Measurements from ENCODE around the gene PATE4.

PATE4 gene

GRCh38 chr11:125871391-125872137 is 38.4 kb downstream of the PATE4 start:
- TF ChIP-seq EZH2 (IDR thresholded peaks at IDR 0.05; ENCODE audit: borderline replicate concordance, low read depth, low read length, severe bottlenecking) (no peak), CTCF (IDR thresholded peaks at IDR 0.05; ENCODE audit: borderline replicate concordance, extremely low read depth, low read length, poor library complexity, severe bottlenecking) (peak; percentile 85)
- no peaks in the 10 kb centered on the region for H3K79me2 ChIP-seq (ENCODE audit: insufficient read depth, low read length)
- no peak overlapping the region for H2AFZ ChIP-seq (ENCODE audit: low read depth, low read length)
- no peaks in the 10 kb centered on the region for H3K27me3 ChIP-seq (ENCODE audit: insufficient read depth, low read length, poor library complexity)
- ATAC-seq (ENCODE audit: insufficient read depth, low read depth) (peak; percentile 82), DNase-seq (peak; percentile 61)
- H3K4me1 ChIP-seq (ENCODE audit: insufficient read depth, low read length) = no peaks in the 10 kb centered on the region
- H3K9ac ChIP-seq (ENCODE audit: low read depth, low read length) = no peak overlapping the region
- H3K36me3 ChIP-seq (ENCODE audit: insufficient read depth, low read length) = no peaks in the 10 kb centered on the region
- H3K4me2 ChIP-seq (ENCODE audit: insufficient read depth, low read length) = no peak overlapping the region
- no peak overlapping the region for H3K4me3 ChIP-seq (ENCODE audit: low read depth in 1 of 2, low read length in 2 of 2)
- H4K20me1 ChIP-seq (ENCODE audit: insufficient read depth, low read length) = no peaks in the 10 kb centered on the region
- no peak overlapping the region for H3K27ac ChIP-seq (ENCODE audit: low read length)
- H3K9me3 ChIP-seq (ENCODE audit: insufficient read depth, low read length, severe bottlenecking) = no peaks in the 10 kb centered on the region

- H3K27ac ChIP-seq (ENCODE audit: low read length) = no peak overlapping the region
- no peak for TF ChIP-seq CTCF (IDR thresholded peaks at IDR 0.05; ENCODE audit: borderline replicate concordance, extremely low read depth, low read length, poor library complexity, severe bottlenecking)
- no peak for TF ChIP-seq EZH2 (IDR thresholded peaks at IDR 0.05; ENCODE audit: borderline replicate concordance, low read depth, low read length, severe bottlenecking)
- no peaks in the 10 kb centered on the region for H3K79me2 ChIP-seq (ENCODE audit: insufficient read depth, low read length)
- H3K4me1 ChIP-seq (ENCODE audit: insufficient read depth, low read length) = no peaks in the 10 kb centered on the region
- no peaks in the 10 kb centered on the region for H3K36me3 ChIP-seq (ENCODE audit: insufficient read depth, low read length)
- no peak overlapping the region for H3K4me2 ChIP-seq (ENCODE audit: insufficient read depth, low read length)
- H4K20me1 ChIP-seq (ENCODE audit: insufficient read depth, low read length) = no peaks in the 10 kb centered on the region
- no peak overlapping the region for H2AFZ ChIP-seq (ENCODE audit: low read depth, low read length)
- no peak for ATAC-seq (ENCODE audit: insufficient read depth, low read depth)
- no peaks in the 10 kb centered on the region for H3K27me3 ChIP-seq (ENCODE audit: insufficient read depth, low read length, poor library complexity)
- no peak overlapping the region for H3K9ac ChIP-seq (ENCODE audit: low read depth, low read length)
- no peak overlapping the region for H3K4me3 ChIP-seq (ENCODE audit: low read depth in 1 of 2, low read length in 2 of 2)
- H3K9me3 ChIP-seq (ENCODE audit: insufficient read depth, low read length, severe bottlenecking) = no peaks in the 10 kb centered on the region
- no peak for DNase-seq
Observed at GRCh38 chr11:125872138-125872491, 39.0 kb downstream of the PATE4 start.

- Histone ChIP-seq H3K4me2 (ENCODE audit: insufficient read depth, low read length) (no peak overlapping the region), H4K20me1 (ENCODE audit: insufficient read depth, low read length) (no peaks in the 10 kb centered on the region), H3K4me1 (ENCODE audit: insufficient read depth, low read length) (no peaks in the 10 kb centered on the region), H3K36me3 (ENCODE audit: insufficient read depth, low read length) (no peaks in the 10 kb centered on the region), H2AFZ (ENCODE audit: low read depth, low read length) (no peak overlapping the region), H3K9ac (ENCODE audit: low read depth, low read length) (no peak overlapping the region), H3K4me3 (ENCODE audit: low read depth in 1 of 2, low read length in 2 of 2) (no peak overlapping the region), H3K27me3 (ENCODE audit: insufficient read depth, low read length, poor library complexity) (no peaks in the 10 kb centered on the region), H3K27ac (ENCODE audit: low read length) (no peak overlapping the region), H3K9me3 (ENCODE audit: insufficient read depth, low read length, severe bottlenecking) (no peaks in the 10 kb centered on the region), H3K79me2 (ENCODE audit: insufficient read depth, low read length) (no peaks in the 10 kb centered on the region)
- ATAC-seq (ENCODE audit: insufficient read depth, low read depth) (no peak), DNase-seq (no peak)
- TF ChIP-seq EZH2 (IDR thresholded peaks at IDR 0.05; ENCODE audit: borderline replicate concordance, low read depth, low read length, severe bottlenecking) (no peak), CTCF (IDR thresholded peaks at IDR 0.05; ENCODE audit: borderline replicate concordance, extremely low read depth, low read length, poor library complexity, severe bottlenecking) (no peak)
Observed at GRCh38 chr11:125873881-125874555, 40.9 kb downstream of the PATE4 start.

All from DND-41 (cell line).